ENCODE results near the gene ABCC9. TPM values are rescaled to one million over a fixed set of nuclear protein-coding genes. Genes with fewer than 3 reads are reported as not detected.
A peak's percentile ranks its signal among the peaks of the same experiment; 100 is the strongest.

The ABCC9 gene
- total RNA-seq, 3 donors from 2014 or later: 10.2 to 52.0 (median 27.5) TPM

DNA sequence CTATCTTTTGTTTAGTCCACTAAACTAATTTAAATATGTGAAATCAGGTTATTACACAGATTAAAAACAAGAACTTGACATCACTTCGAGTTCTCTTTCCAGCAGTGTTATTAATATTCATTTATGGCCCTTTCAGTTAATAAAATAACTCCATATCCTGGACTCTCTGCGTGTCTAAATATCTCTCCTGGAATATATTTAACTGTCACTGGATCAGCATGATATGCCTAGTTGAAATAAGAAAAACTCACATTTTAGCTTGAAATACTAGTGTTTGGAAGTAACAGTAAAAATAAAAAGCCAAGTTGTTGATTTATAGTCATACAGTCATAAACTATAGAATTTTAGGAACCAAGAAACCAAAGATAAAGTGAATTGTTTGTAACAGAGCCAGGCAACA is 45.6 kb downstream of the ABCC9 start:
- intact Hi-C loops (cut with DNase I; ENCODE audit: low total_unique reads): no loop called here
- Histone ChIP-seq H3K4me3 (no peak overlapping the region), H3K9me3 (no peaks in the 10 kb centered on the region), H3K27ac (no peak overlapping the region), H3K36me3 (no peaks in the 10 kb centered on the region), H3K27me3 (no peaks in the 10 kb centered on the region), H3K4me1 (no peaks in the 10 kb centered on the region)
- no peak for TF ChIP-seq POLR2A (IDR thresholded peaks at IDR 0.05)
- no peak for TF ChIP-seq POLR2AphosphoS5 (IDR thresholded peaks at IDR 0.05)
- TF ChIP-seq CTCF (IDR thresholded peaks at IDR 0.05): no peak
- DNase-seq (ENCODE audit: low spot score in 2 of 2): no peak

DNA sequence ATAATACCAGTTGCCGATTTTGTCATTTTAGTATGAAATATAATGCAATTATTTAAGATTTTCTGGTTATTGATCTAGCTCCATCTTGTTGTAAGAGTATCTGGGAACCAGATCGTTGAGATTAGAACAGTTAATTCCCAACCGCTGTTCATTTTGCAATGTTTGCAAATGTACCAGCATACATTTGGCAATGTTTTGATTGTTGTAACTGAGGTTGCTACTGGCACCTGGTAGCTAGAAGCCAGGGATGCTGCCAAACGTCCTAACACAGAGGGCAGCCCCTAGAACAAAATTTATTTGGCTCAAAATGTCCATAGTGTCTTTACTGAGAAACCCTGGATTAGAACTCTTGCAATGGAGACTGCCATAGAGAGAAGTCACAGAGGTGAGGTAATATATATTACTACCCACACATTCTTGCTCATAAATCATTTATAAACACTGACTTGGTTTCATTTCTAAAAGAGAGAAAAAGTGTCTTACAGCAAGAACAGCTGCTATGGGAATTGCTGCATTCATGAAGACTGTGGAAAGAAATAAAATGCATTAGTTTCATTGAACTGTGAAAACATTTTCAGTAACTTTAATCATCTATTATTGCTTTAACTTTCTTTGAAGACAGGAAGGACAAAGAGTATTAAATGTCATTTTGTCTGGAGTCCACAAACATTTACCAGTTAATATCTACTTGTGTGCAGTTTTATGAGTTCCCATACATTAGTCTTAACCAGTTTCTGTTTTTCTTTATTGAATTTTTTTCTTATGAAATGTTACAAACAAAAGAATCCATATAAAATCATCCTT is 46.2 kb downstream of the ABCC9 start:
- no peaks in the 10 kb centered on the region for H3K36me3 ChIP-seq
- H3K4me3 ChIP-seq: no peak overlapping the region
- no peaks in the 10 kb centered on the region for H3K4me1 ChIP-seq
- H3K9me3 ChIP-seq: no peaks in the 10 kb centered on the region
- H3K27me3 ChIP-seq: no peaks in the 10 kb centered on the region
- no peak for DNase-seq (ENCODE audit: low spot score in 2 of 2)
- H3K27ac ChIP-seq: no peak overlapping the region
- TF ChIP-seq CTCF (IDR thresholded peaks at IDR 0.05) (no peak), POLR2AphosphoS5 (IDR thresholded peaks at IDR 0.05) (no peak), POLR2A (IDR thresholded peaks at IDR 0.05) (no peak)
- intact Hi-C loops (cut with DNase I; ENCODE audit: low total_unique reads): no loop called here

- Histone ChIP-seq H3K27ac (no peak overlapping the region), H3K36me3 (no peaks in the 10 kb centered on the region), H3K27me3 (no peaks in the 10 kb centered on the region), H3K9me3 (no peaks in the 10 kb centered on the region), H3K4me1 (no peaks in the 10 kb centered on the region), H3K4me3 (no peak overlapping the region)
- TF ChIP-seq CTCF (IDR thresholded peaks at IDR 0.05) (no peak), POLR2A (IDR thresholded peaks at IDR 0.05) (no peak), POLR2AphosphoS5 (IDR thresholded peaks at IDR 0.05) (no peak)
- no peak for DNase-seq (ENCODE audit: low spot score in 2 of 2)
- intact Hi-C loops (cut with DNase I; ENCODE audit: low total_unique reads): no loop called here
Observed at GRCh38 chr12:21893924-21894323, 47.3 kb downstream of the ABCC9 start.

GRCh38 chr12:21892341-21892740 is 48.9 kb downstream of the ABCC9 start:
- no peak for DNase-seq (ENCODE audit: low spot score in 2 of 2)
- intact Hi-C loops (cut with DNase I; ENCODE audit: low total_unique reads): no loop called here
- no peaks in the 10 kb centered on the region for H3K27me3 ChIP-seq
- no peaks in the 10 kb centered on the region for H3K4me1 ChIP-seq
- H3K36me3 ChIP-seq: no peaks in the 10 kb centered on the region
- no peak overlapping the region for H3K4me3 ChIP-seq
- no peaks in the 10 kb centered on the region for H3K9me3 ChIP-seq
- no peak for TF ChIP-seq CTCF (IDR thresholded peaks at IDR 0.05)
- no peak for TF ChIP-seq POLR2AphosphoS5 (IDR thresholded peaks at IDR 0.05)
- TF ChIP-seq POLR2A (IDR thresholded peaks at IDR 0.05): no peak
- no peak overlapping the region for H3K27ac ChIP-seq

GRCh38 chr12:21891751-21892217 is 49.4 kb downstream of the ABCC9 start:
- no peak for DNase-seq (ENCODE audit: low spot score in 2 of 2)
- Histone ChIP-seq H3K27ac (peak overlapping the region in 1 of 2 donors; percentile 62), H3K9me3 (no peaks in the 10 kb centered on the region), H3K4me1 (no peaks in the 10 kb centered on the region), H3K27me3 (no peaks in the 10 kb centered on the region), H3K4me3 (no peak overlapping the region), H3K36me3 (no peaks in the 10 kb centered on the region)
- TF ChIP-seq POLR2A (IDR thresholded peaks at IDR 0.05): no peak
- no peak for TF ChIP-seq POLR2AphosphoS5 (IDR thresholded peaks at IDR 0.05)
- no peak for TF ChIP-seq CTCF (IDR thresholded peaks at IDR 0.05)
- intact Hi-C loops (cut with DNase I; ENCODE audit: low total_unique reads): no loop called here

Measured in breast epithelium (tissue), 4 donors.